Measurements from ENCODE around the gene RAB4B.
"Not testable (repeated sequence)": the region's sequence is repeated elsewhere in the genome, so short reads cannot be mapped to it uniquely, and the experiment has no call there.

Gene RAB4B

GRCh38 chr19:40836754-40837429, 58.8 kb downstream of the RAB4B start:
- TF ChIP-seq ZNF274 (IDR thresholded peaks at IDR 0.05; ENCODE audit: low read depth, low read length) (no peak), SUZ12 (IDR thresholded peaks at IDR 0.05; ENCODE audit: extremely low read depth, insufficient read depth, insufficient read length) (no peak), YY1 (IDR thresholded peaks at IDR 0.05; ENCODE audit: insufficient read depth, insufficient read length) (no peak)
- no peaks in the 10 kb centered on the region for H3K9me3 ChIP-seq (ENCODE audit: insufficient read depth, low read length)

GRCh38 chr19:40838477-40838876, 60.4 kb downstream of the RAB4B start:
- not testable (repeated sequence) for H3K4me3 ChIP-seq (ENCODE audit: insufficient read length, low read depth); H3K9me3 ChIP-seq (ENCODE audit: insufficient read depth, low read length); H3K36me3 ChIP-seq (ENCODE audit: insufficient read depth, insufficient read length, low read length); DNase-seq (ENCODE audit: low read depth, low spot score); H3K4me1 ChIP-seq (ENCODE audit: insufficient read depth, insufficient read length); H3K9ac ChIP-seq (ENCODE audit: insufficient read length, low read depth); H3K27me3 ChIP-seq (ENCODE audit: insufficient read depth, insufficient read length)

More at GRCh38 chr19:40836754-40837429, 58.8 kb downstream of the RAB4B start:
- Histone ChIP-seq H3K36me3 (ENCODE audit: insufficient read depth, insufficient read length, low read length) (no peaks in the 10 kb centered on the region), H3K9ac (ENCODE audit: insufficient read length, low read depth) (no peak overlapping the region), H3K4me3 (ENCODE audit: insufficient read length, low read depth) (no peak overlapping the region), H3K4me1 (ENCODE audit: insufficient read depth, insufficient read length) (no peaks in the 10 kb centered on the region), H3K27me3 (ENCODE audit: insufficient read depth, insufficient read length) (no peaks in the 10 kb centered on the region)
- no peak for DNase-seq (ENCODE audit: low read depth, low spot score)

- H3K27me3 ChIP-seq (ENCODE audit: insufficient read depth, insufficient read length): peaks cover 10% of the 10 kb centered on the region
- not testable (repeated sequence) for H3K4me1 ChIP-seq (ENCODE audit: insufficient read depth, insufficient read length); H3K9ac ChIP-seq (ENCODE audit: insufficient read length, low read depth); H3K36me3 ChIP-seq (ENCODE audit: insufficient read depth, insufficient read length, low read length); H3K4me3 ChIP-seq (ENCODE audit: insufficient read length, low read depth); H3K9me3 ChIP-seq (ENCODE audit: insufficient read depth, low read length); DNase-seq (ENCODE audit: low read depth, low spot score)
These were observed 64.0 kb downstream of the RAB4B start for GRCh38 chr19:40842012-40842411.

GRCh38 chr19:40842997-40843652, 65.1 kb downstream of the RAB4B start:
- DNase-seq (ENCODE audit: low read depth, low spot score); H3K9me3 ChIP-seq (ENCODE audit: insufficient read depth, low read length); H3K36me3 ChIP-seq (ENCODE audit: insufficient read depth, insufficient read length, low read length); H3K4me1 ChIP-seq (ENCODE audit: insufficient read depth, insufficient read length); H3K9ac ChIP-seq (ENCODE audit: insufficient read length, low read depth); H3K4me3 ChIP-seq (ENCODE audit: insufficient read length, low read depth): not testable (repeated sequence)
- H3K27me3 ChIP-seq (ENCODE audit: insufficient read depth, insufficient read length): peaks cover 17% of the 10 kb centered on the region

- not testable (repeated sequence) for H3K9ac ChIP-seq (ENCODE audit: insufficient read length, low read depth); H3K36me3 ChIP-seq (ENCODE audit: insufficient read depth, insufficient read length, low read length); DNase-seq (ENCODE audit: low read depth, low spot score); H3K4me1 ChIP-seq (ENCODE audit: insufficient read depth, insufficient read length); H3K9me3 ChIP-seq (ENCODE audit: insufficient read depth, low read length); H3K4me3 ChIP-seq (ENCODE audit: insufficient read length, low read depth)
- H3K27me3 ChIP-seq (ENCODE audit: insufficient read depth, insufficient read length): peaks cover 19% of the 10 kb centered on the region
These were observed 65.6 kb downstream of the RAB4B start for GRCh38 chr19:40843653-40844052.
